Ishikawa (cell line): ENCODE data around the gene DIAPH2.

ENCODE experiments used
- CREB1 ChIP-seq: IDR thresholded peaks from 2 replicates; pipeline ENCODE4 v1.6.1; 2012; ENCODE audit warnings: low read depth
- EP300 ChIP-seq: IDR thresholded peaks from 2 replicates; pipeline ENCODE4 v1.6.1; 2012; ENCODE audit warnings: borderline replicate concordance
- NFIC ChIP-seq: IDR thresholded peaks from 2 replicates; pipeline ENCODE4 v1.6.1; 2012
- RAD21 ChIP-seq: IDR thresholded peaks from 2 replicates; pipeline ENCODE4 v1.6.1; 2012; ENCODE audit warnings: low read depth
- REST ChIP-seq: IDR thresholded peaks from 2 replicates; pipeline ENCODE4 v1.6.1; 2012; ENCODE audit warnings: low read depth, mild to moderate bottlenecking
- TAF1 ChIP-seq: IDR thresholded peaks from 2 replicates; pipeline ENCODE4 v1.6.1; 2012; ENCODE audit warnings: low read depth, mild to moderate bottlenecking
- TEAD4 ChIP-seq: IDR thresholded peaks from 2 replicates; pipeline ENCODE4 v1.6.1; 2012
- YY1 ChIP-seq: IDR thresholded peaks from 2 replicates; pipeline ENCODE4 v1.6.1; 2012; ENCODE audit warnings: low read depth

GRCh38 chrX:97145934-97146333 is 461.3 kb downstream of the DIAPH2 start:
- TF ChIP-seq YY1, result no peak
- TF ChIP-seq TAF1, result no peak
- TF ChIP-seq TEAD4, result no peak
- TF ChIP-seq EP300, result no peak
- TF ChIP-seq CREB1, result no peak
- no peak for TF ChIP-seq NFIC
- no peak for TF ChIP-seq REST
- no peak for TF ChIP-seq RAD21
